GM12891 (cell line): Measurements from ENCODE around the gene MAML2.

ENCODE experiments used
- PAX5 ChIP-seq: IDR thresholded peaks from 2 replicates; pipeline ENCODE4 v1.6.1; 2011; ENCODE audit warnings: low read length, moderate library complexity, mild to moderate bottlenecking; ENCODE audit not compliant: insufficient read depth, severe bottlenecking
- POLR2A ChIP-seq: IDR thresholded peaks from 2 replicates; pipeline ENCODE4 v1.6.1; 2011; ENCODE audit warnings: low read depth, low read length, control low read depth
- POLR2AphosphoS5 ChIP-seq: IDR thresholded peaks from 2 replicates; pipeline ENCODE4 v1.6.1; 2011; ENCODE audit warnings: low read depth, low read length, control low read depth
- POU2F2 ChIP-seq: IDR thresholded peaks from 2 replicates; pipeline ENCODE4 v1.6.1; 2011; ENCODE audit warnings: low read depth, mild to moderate bottlenecking, control low read depth, low read length, moderate library complexity

- TF ChIP-seq POLR2A (no peak), POLR2AphosphoS5 (no peak), POU2F2 (no peak), PAX5 (no peak)
Observed at GRCh38 chr11:96097844-96098421, 245.1 kb downstream of the MAML2 start.
